Testis (tissue), 2 donors: ENCODE results near the gene ATP10A.

Experiments used
- POLR2A ChIP-seq: fragments of 450-650 bp; IDR thresholded peaks from one replicate; pipeline ENCODE4 v1.6.1; 2017; ENCODE audit warnings: antibody characterized with exemption, mild to moderate bottlenecking, moderate library complexity
- TF ChIP-seq, protein P1 (sequence below), 3 experiments: fragments of 450-650 bp in 2 of 3; fragments of 200-600 bp in 1 of 3; sonication (generic) in 1 of 3; IDR thresholded peaks; one replicate each; pipeline ENCODE4 v1.5.1; 2016 to 2019; ENCODE audit warnings: antibody characterized with exemption in 3 of 3, mild to moderate bottlenecking in 2 of 3, moderate library complexity in 1 of 3

DNA sequence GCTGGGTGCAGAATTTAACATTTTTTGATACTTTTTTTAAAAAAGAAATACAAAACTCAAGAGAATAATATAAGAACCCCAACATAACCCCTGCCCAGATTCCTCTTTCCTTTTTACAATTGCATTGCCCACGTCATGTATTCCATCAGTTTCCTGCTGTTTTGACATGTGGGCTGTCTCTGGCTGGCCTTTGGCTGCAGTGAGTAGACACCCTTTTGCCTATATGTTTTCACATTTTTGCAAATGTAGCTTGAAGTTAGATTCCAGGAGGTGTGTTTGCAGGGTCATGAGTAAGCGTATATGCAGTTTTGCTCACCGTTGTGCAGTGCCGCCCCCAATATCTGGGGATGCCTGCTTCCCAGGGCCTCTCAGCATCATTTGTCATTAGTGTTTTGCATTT is 28.0 kb upstream of the ATP10A start:
- TF ChIP-seq, protein P1, sequence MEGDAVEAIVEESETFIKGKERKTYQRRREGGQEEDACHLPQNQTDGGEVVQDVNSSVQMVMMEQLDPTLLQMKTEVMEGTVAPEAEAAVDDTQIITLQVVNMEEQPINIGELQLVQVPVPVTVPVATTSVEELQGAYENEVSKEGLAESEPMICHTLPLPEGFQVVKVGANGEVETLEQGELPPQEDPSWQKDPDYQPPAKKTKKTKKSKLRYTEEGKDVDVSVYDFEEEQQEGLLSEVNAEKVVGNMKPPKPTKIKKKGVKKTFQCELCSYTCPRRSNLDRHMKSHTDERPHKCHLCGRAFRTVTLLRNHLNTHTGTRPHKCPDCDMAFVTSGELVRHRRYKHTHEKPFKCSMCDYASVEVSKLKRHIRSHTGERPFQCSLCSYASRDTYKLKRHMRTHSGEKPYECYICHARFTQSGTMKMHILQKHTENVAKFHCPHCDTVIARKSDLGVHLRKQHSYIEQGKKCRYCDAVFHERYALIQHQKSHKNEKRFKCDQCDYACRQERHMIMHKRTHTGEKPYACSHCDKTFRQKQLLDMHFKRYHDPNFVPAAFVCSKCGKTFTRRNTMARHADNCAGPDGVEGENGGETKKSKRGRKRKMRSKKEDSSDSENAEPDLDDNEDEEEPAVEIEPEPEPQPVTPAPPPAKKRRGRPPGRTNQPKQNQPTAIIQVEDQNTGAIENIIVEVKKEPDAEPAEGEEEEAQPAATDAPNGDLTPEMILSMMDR (IDR thresholded peaks at IDR 0.05): no peak
- no peak for TF ChIP-seq POLR2A
